HG03064 (cell line): ENCODE measurements around the gene EHBP1L1.
A peak's percentile ranks its signal among the peaks of the same experiment; 100 is the strongest.
"Not testable (repeated sequence)": the region's sequence is repeated elsewhere in the genome, so short reads cannot be mapped to it uniquely, and the experiment has no call there.

ENCODE experiments used
- ATAC-seq: cut with Tn5 transposase; IDR thresholded peaks from one replicate; pipeline ENCODE4 v1.9.1; 2021; ENCODE audit warnings: low read depth; ENCODE audit not compliant: unreplicated experiment

EHBP1L1 gene

GRCh38 chr11:65633390-65634108 lies 57.7 kb downstream of the EHBP1L1 start:
- ATAC-seq = no peak

GRCh38 chr11:65634109-65634436 lies 58.2 kb downstream of the EHBP1L1 start:
- no peak for ATAC-seq

GRCh38 chr11:65634440-65634839 lies 58.6 kb downstream of the EHBP1L1 start:
- ATAC-seq = no peak

- ATAC-seq = no peak
Measured at GRCh38 chr11:65634905-65635731, 59.3 kb downstream of the EHBP1L1 start.

GRCh38 chr11:65636108-65637031 lies 60.5 kb downstream of the EHBP1L1 start:
- ATAC-seq = no peak

GRCh38 chr11:65637032-65637557 lies 61.2 kb downstream of the EHBP1L1 start:
- no peak for ATAC-seq

- peak; percentile 31 for ATAC-seq
Measured at GRCh38 chr11:65637794-65638419, 62.1 kb downstream of the EHBP1L1 start, which contains the start of gene SIPA1. Gene SIPA1, plus strand, starts transcription at chr11:65638101. Its CDS starts 2,821 bp downstream, at chr11:65640922.

GRCh38 chr11:65639228-65639597 lies 63.4 kb downstream of the EHBP1L1 start:
- ATAC-seq = not testable (repeated sequence)

GRCh38 chr11:65639623-65640482 lies 64.0 kb downstream of the EHBP1L1 start:
- no peak for ATAC-seq

- ATAC-seq = no peak
Measured at GRCh38 chr11:65640483-65641296, 64.8 kb downstream of the EHBP1L1 start.

- ATAC-seq = no peak
Measured at GRCh38 chr11:65641297-65642013, 65.6 kb downstream of the EHBP1L1 start.
